Lower leg skin (tissue), 4 donors: ENCODE data around the gene NMNAT2. TPM values are rescaled to one million over a fixed set of nuclear protein-coding genes. Genes with fewer than 3 reads are reported as not detected.

Source experiments
- DNase-seq, 2 donors: peaks; one replicate each; pipeline ENCODE4 v3.0.0-alpha.2; 2019; ENCODE audit warnings: low spot score in 2 of 2
- H3K4me3 ChIP-seq: fragments of 200-600 bp; sonication (generic); 2 replicates; pipeline ENCODE4 v1.5.1; 2017; ENCODE audit warnings: mild to moderate bottlenecking, low read depth; ENCODE audit not compliant: poor library complexity, severe bottlenecking
- CTCF ChIP-seq, 3 donors: fragments of 450-650 bp; IDR thresholded peaks; one replicate each; pipeline ENCODE4 v1.5.1; 2016; ENCODE audit warnings: antibody characterized with exemption in 3 of 3, mild to moderate bottlenecking in 3 of 3, moderate library complexity in 2 of 3
- POLR2A ChIP-seq, 2 donors: fragments of 450-650 bp; IDR thresholded peaks; one replicate each; pipeline ENCODE4 v1.6.1; 2016 to 2017; ENCODE audit warnings: antibody characterized with exemption in 2 of 2, mild to moderate bottlenecking in 1 of 2, moderate library complexity in 1 of 2
- WGBS, 2 donors: methylation state at CpG; one replicate each; pipeline ENCODE4 v1.1.5; 2018; 5-methylcytosine and 5-hydroxymethylcytosine counted together
- intact Hi-C: fragments of 100-400 bp; cut with DNase I; formaldehyde crosslinking; loops from one replicate; pipeline ENCODE4 v1.15.0; 2023; ENCODE audit warnings: low total_unique reads
- total RNA-seq, 4 donors: library from RNA; depleted of rRNA; stranded (reverse); fragments of >200 nt; gene quantifications; one replicate each; pipeline ENCODE4 v1.1.0, GENCODE V29; 2016

The NMNAT2 gene
- total RNA-seq, 4 donors from 2014 or later, result 0.23 to 0.34 (median 0.34) TPM; not detected in 1

DNA sequence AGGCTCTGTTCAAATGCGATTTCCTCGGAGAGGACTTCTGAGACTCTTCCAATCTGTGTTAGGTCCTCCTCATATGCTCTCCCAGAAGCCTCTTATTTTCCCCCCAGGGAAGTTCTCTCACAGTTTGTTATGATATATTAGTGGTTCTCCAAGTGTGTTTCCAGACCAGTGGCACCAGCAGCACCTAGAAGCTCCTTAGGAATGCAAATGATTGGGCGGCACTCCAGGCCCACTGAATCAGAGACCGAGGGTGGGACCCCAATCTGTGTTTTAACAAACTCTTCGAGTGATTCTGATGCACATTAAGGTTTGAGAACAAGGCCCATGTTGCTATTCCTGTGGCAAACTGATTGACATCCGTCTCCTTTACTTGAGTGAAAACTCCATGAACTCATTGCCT, 63.0 kb downstream of the NMNAT2 start:
- intact Hi-C loops, result no loop called here
- TF ChIP-seq POLR2A (IDR thresholded peaks at IDR 0.05) (no peak), CTCF (IDR thresholded peaks at IDR 0.05) (no peak)
- 86 to 91% methylated on average over 6 of the region's 6 CpGs for WGBS, 2 donors
- DNase-seq, result no peak
- no peak overlapping the region for H3K4me3 ChIP-seq

DNA sequence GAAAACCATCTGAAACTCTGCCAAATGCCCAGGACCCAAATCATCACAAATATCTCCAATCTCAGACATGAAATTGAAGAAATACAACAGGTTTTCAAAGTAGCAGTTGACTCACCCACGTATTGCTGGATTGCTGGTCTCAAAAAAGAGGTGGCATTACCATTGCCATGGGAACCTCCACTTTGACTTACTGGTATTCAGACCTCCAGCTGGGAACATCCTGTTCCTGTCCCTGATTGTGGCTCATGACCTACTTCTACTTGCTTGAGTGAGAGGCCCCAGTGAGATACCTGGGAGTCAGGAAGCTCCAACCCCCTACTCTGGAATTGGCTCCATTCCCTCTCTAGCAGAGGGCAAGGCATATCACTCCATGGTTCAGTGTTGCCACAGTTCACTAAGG, 64.6 kb downstream of the NMNAT2 start:
- TF ChIP-seq POLR2A (IDR thresholded peaks at IDR 0.05), result no peak
- no peak for TF ChIP-seq CTCF (IDR thresholded peaks at IDR 0.05)
- WGBS, 2 donors, result 82 to 84% methylated on average over 1 of the region's 1 CpG
- no peak for DNase-seq
- H3K4me3 ChIP-seq, result no peak overlapping the region
- intact Hi-C loops, result no loop called here

GRCh38 chr1:183349201-183349711, 68.9 kb downstream of the NMNAT2 start:
- 9 to 13% methylated on average over 6 of the region's 6 CpGs for WGBS, 2 donors
- TF ChIP-seq CTCF (IDR thresholded peaks at IDR 0.05), result no peak
- no peak for TF ChIP-seq POLR2A (IDR thresholded peaks at IDR 0.05)
- H3K4me3 ChIP-seq, result no peak overlapping the region
- DNase-seq, result no peak
- intact Hi-C loops, result no loop called here

DNA sequence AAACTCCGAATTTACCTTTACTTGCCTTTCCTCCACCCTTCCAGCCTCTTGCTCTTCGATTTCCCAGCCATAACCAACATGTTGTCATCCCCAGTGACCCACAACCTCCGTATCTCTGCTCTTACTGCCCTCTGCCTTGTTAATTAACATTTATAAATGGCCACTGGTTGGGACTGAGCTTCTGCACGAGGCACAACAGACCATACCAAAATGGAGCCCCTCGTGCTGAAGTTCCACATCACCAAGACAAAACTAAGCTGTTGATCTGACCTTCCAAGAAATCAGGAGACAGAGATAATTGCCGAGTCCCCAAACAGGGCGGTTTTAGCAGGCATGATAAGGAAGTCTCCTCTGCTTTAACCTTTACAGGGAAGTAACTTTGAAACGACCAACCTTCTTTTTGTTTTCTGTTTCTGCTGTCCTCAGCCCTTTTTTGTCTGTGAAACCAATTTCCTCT, 71.9 kb downstream of the NMNAT2 start:
- TF ChIP-seq POLR2A (IDR thresholded peaks at IDR 0.05), result no peak
- TF ChIP-seq CTCF (IDR thresholded peaks at IDR 0.05), result no peak
- intact Hi-C loops, result no loop called here
- no peak for DNase-seq
- H3K4me3 ChIP-seq, result no peak overlapping the region
- WGBS, 2 donors, result 68 to 78% methylated on average over 8 of the region's 8 CpGs

DNA sequence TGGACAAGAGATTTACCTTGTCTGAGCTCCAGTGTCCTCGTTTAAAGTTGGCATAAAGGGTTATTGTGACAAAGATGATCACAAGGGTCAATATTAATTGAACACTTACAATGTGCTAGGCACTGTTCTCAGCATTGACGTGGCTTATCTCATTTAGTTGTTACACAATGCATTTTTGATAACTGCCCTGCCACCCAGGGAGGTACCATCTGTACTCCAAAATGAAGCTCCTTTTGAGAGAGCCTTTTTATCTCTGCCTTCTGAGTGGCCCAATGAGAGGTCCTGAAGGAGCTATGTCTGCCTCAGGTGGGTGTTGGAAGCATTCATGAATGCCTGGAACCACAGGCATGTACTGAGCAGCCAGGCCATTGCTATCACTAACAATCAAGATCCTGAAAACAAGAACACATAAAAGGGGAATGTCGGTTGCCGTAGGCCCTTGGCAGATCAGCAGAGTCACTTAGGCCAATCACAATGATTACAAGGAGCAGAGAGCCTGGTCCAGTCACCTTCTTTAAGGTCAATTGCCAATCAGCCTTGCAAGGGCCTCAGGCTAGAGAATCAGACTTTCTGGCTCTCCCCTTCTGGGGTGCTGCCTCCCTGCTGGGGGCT, 78.5 kb downstream of the NMNAT2 start:
- H3K4me3 ChIP-seq, result no peak overlapping the region
- DNase-seq, result no peak
- 55 to 66% methylated on average over 4 of the region's 4 CpGs for WGBS, 2 donors
- no peak for TF ChIP-seq CTCF (IDR thresholded peaks at IDR 0.05)
- TF ChIP-seq POLR2A (IDR thresholded peaks at IDR 0.05), result no peak
- intact Hi-C loops, result no loop called here
